Measurements from ENCODE around the gene STX1B. TPM values are rescaled to one million over a fixed set of nuclear protein-coding genes. Genes with fewer than 3 reads are reported as not detected.
A peak's percentile ranks its signal among the peaks of the same experiment; 100 is the strongest.

STX1B gene
- total and polyA plus RNA-seq, 5 experiments from 2014 or later: 0.07 to 3.9 (median 1.7) TPM; not detected in 1

DNA sequence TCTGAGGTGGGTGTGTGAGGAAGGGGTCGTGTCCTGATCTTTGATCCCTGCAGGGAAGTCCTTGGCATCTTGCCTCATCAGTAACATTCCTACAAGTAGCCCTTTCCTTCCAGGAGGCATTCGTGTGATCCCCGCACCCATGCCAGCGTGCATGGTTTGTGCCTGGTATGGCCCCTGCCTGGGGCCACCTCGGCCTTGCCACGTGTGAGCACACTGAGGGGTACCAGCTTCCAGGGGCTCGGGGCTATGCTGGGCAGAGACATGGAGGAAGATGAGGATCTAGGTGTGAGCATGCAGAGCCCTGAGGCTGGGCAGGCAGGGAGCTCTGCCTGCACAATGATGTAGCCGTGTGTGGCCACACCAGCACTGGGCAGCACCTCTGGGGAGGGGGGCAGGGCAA lies 19.4 kb downstream of the STX1B start:
- Mint-ChIP-seq H3K27me3 (no peaks in the 10 kb centered on the region), H3K36me3 (no peaks in the 10 kb centered on the region), H3K4me3 (no peak overlapping the region), H3K4me1 (peaks cover 0 to 4% (median under 1%) of the 10 kb centered on the region in 4 donors), H3K27ac (no peak overlapping the region), H3K9me3 (no peaks in the 10 kb centered on the region)
- POLR2A ChIA-PET: no interaction called here
- DNase-seq (no peak), ATAC-seq (no peak)

DNA sequence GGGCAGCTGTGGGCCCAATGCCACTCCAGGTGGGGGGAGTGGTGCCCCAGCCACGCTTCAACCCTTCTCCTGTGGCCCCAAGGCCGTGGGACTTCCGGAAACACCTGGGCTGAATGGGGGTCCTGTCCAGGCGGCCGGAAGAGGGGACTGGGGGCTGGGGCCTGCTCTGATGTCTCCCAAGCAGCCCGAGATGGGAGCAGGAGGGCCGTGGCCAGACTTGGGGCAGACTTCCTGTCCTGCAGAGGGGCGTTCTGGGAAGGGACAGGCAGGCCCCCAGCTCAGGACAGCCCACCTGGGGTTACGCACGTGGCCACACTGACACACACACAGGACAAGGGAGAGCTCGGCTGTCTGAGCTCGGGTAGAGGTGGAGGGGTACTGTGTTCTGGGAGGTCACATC lies 20.3 kb downstream of the STX1B start:
- Mint-ChIP-seq H3K4me1 (peaks cover 0 to 4% (median 2%) of the 10 kb centered on the region in 4 donors), H3K27ac (no peak overlapping the region)

DNA sequence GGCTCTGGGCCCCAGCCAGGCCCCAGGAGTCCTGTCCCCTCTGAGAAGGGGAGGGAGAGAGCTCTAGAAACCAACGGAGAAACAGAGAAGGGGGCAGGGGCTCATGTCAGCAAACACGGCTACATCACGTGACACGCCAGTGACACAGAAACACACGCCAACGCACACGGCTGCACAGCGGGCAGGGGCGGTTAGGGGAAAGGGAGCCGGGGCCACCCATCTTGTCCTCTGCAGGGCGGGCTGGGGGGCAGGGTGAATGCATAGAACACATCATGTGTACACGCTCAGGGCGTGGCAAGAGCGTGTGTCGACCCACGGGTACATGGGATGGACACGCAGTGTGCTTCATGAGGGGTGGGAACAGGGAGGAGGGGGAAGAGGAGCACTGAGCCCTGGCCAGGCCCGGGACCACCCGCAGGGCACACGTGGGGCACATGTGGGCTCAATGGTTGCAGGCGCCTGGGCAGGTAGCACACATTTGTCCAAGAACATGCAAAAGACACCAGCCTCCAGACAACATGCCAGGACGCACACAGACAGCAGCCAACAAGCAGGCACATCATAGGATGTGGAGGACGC lies 20.9 kb downstream of the STX1B start:
- Mint-ChIP-seq H3K9me3 (no peaks in the 10 kb centered on the region), H3K27ac (no peak overlapping the region), H3K4me1 (peaks cover 0 to 3% (median 2%) of the 10 kb centered on the region in 4 donors), H3K27me3 (no peaks in the 10 kb centered on the region), H3K36me3 (no peaks in the 10 kb centered on the region), H3K4me3 (no peak overlapping the region)
- DNase-seq: no peak
- no peak for ATAC-seq
- POLR2A ChIA-PET: interaction anchor here (0.6 kb wide), 1 partner anchor 79 kb away, joined by 4 read pairs; no protein-coding TSS in a partner anchor

More for the DNA sequence above, 20.3 kb downstream of the STX1B start:
- no peak overlapping the region for H3K4me3 Mint-ChIP-seq
- no peak for DNase-seq
- no peaks in the 10 kb centered on the region for H3K27me3 Mint-ChIP-seq
- no peak for ATAC-seq
- no peaks in the 10 kb centered on the region for H3K9me3 Mint-ChIP-seq
- no peaks in the 10 kb centered on the region for H3K36me3 Mint-ChIP-seq
- POLR2A ChIA-PET: no interaction called here

DNA sequence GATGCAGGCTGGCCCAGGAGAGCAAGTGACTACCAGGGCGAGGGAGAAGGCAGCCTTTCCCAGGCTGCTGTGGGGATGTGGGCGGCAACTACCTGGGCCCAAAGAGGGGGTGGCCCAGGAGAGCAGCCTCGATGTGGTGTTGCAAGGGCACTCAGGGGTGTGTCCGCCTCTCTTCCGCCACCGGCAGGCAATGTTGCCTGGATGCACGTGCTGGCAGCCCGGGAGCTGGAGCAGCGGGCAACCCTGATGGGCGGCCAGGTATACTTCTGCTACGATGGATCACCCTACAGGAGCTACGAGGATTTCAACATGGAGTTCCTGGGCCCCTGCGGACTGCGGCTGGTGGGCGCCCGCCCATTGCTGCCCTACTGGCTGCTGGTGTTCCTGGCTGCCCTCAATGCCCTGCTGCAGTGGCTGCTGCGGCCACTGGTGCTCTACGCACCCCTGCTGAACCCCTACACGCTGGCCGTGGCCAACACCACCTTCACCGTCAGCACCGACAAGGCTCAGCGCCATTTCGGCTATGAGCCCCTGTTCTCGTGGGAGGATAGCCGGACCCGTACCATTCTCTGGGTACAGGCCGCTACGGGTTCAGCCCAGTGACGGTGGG lies 22.8 kb downstream of the STX1B start:
- Mint-ChIP-seq H3K4me1 (peaks cover 0 to 4% (median 1%) of the 10 kb centered on the region in 4 donors), H3K27ac (peak overlapping the region in 1 of 10 donors; percentile 37), H3K4me3 (no peak overlapping the region), H3K9me3 (no peaks in the 10 kb centered on the region), H3K36me3 (peaks cover 0 to 8% (median 0%) of the 10 kb centered on the region in 3 donors), H3K27me3 (no peaks in the 10 kb centered on the region)
- DNase-seq: no peak
- POLR2A ChIA-PET: no interaction called here
- no peak for ATAC-seq

DNA sequence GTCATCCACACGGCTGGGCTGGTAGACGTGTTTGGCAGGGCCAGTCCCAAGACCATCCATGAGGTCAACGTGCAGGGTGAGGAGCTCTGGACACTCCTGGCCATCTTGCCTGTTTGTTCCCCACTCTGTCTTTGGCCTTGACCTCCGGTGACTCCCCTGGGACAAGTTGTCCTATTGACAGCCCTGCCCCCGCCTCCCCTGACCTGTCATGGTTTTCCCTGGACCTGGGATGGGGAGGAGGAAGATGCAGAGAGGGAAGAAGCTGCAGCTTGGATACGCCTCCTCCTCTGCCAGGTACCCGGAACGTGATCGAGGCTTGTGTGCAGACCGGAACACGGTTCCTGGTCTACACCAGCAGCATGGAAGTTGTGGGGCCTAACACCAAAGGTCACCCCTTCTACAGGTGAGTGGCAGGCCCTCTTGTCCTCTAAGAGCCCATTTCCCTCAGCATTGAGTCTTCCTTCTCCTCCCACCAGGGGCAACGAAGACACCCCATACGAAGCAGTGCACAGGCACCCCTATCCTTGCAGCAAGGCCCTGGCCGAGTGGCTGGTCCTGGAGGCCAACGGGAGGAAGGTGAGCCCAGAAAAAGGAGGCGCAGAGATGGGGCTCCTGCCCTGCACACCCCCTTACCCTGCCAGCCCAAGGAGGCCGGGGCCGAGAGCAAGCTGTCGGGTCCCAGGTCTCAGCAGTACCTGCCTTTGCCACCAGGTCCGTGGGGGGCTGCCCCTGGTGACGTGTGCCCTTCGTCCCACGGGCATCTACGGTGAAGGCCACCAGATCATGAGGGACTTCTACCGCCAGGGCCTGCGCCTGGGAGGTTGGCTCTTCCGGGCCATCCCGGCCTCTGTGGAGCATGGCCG lies 24.1 kb downstream of the STX1B start:
- DNase-seq: no peak
- H3K27ac Mint-ChIP-seq: peak overlapping the region in 1 of 10 donors; percentile 46
- POLR2A ChIA-PET: interaction anchor here (0.6 to 1.7 kb wide), 2 partner anchors 9 to 156 kb away, joined by 3 to 6 read pairs; no protein-coding TSS in a partner anchor

DNA sequence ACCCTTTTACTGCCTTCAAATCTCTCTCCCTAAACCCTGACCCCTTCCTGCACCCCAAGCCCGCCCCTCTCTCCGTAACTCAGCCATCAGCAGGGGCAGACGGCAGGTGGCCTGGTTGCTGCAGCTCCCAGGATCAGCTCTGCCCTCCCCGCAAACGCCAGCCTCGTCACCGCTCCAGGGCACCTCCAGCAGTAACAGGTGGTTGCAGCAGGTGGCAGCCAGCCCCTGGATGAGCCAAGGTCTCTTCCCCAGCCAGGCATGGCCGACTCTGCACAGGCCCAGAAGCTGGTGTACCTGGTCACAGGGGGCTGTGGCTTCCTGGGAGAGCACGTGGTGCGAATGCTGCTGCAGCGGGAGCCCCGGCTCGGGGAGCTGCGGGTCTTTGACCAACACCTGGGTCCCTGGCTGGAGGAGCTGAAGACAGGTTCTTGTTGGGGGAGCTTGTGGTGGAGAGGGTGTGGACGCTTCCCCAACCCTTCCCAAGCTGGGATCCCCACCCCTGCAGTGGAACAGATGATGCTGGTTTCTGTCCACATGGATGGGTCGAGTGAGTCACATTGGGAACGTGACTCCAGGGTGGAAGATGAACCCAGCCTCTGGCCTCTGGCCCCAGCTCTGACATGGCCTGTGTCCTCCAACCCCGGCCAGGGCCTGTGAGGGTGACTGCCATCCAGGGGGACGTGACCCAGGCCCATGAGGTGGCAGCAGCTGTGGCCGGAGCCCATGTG lies 24.9 kb downstream of the STX1B start:
- peak overlapping the region in 1 of 10 donors; percentile 49 for H3K27ac Mint-ChIP-seq
- POLR2A ChIA-PET: interaction anchor here (0.6 to 1.7 kb wide), 5 partner anchors 8 to 187 kb away, joined by 3 to 6 read pairs (median 3); partner anchors contain the start of genes ZNF646 and ZNF668
- H3K4me1 Mint-ChIP-seq: peaks cover 0 to 4% (median 1%) of the 10 kb centered on the region in 4 donors
- H3K4me3 Mint-ChIP-seq: no peak overlapping the region
- DNase-seq: no peak
- no peaks in the 10 kb centered on the region for H3K9me3 Mint-ChIP-seq
- ATAC-seq: peak in 1 of 2 donors; percentile 29
- no peaks in the 10 kb centered on the region for H3K27me3 Mint-ChIP-seq
- peaks cover 0 to 25% (median 2%) of the 10 kb centered on the region in 3 donors for H3K36me3 Mint-ChIP-seq

More for the DNA sequence above, 24.1 kb downstream of the STX1B start:
- peaks cover 0 to 18% (median 2%) of the 10 kb centered on the region in 3 donors for H3K36me3 Mint-ChIP-seq
- H3K27me3 Mint-ChIP-seq: no peaks in the 10 kb centered on the region
- H3K4me3 Mint-ChIP-seq: no peak overlapping the region
- peaks cover 0 to 4% (median 2%) of the 10 kb centered on the region in 4 donors for H3K4me1 Mint-ChIP-seq
- ATAC-seq: no peak
- H3K9me3 Mint-ChIP-seq: no peaks in the 10 kb centered on the region

DNA sequence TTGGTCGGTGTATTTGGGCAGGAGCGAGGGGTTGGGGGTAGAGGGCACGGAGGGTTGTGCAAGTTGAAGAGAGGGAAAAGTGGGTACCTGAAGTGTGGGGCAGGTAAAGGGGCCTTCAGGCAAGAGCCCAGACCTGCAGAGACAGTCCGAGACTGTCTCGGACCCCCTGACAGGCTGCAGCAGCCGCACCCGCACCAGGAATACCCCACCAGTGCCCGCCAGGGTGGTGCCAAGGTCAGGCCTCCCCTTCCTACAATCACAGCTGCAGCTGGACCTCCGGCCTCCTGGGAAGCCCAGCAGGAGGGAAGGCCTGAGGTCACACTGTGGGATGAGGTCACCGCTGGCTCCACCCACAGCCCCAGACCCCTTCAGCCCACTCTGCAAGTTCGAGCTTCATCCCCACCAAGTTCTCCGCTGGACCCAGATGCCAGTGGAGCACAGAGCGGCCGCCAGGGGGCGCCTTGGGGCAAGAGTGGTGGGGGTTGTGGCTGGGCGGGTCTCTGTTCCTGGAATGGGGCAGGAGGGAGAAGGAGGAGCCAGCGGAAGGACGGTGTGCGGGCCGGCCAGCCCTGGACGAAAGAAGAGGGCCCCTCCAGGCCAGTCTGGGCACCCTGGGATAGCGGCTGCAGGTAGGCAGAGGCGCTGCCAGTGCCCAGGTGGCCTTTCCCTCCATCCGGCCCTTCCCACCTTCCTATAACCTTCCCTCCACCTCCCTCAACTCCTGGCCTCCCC lies 25.6 kb downstream of the STX1B start, which contains the start of gene HSD3B7:
Gene HSD3B7 (plus strand): TSS at position 539 of the 732 bp plus-strand sequence. CDS start 452 bp downstream, outside the sequence.
- H3K27me3 Mint-ChIP-seq: no peaks in the 10 kb centered on the region
- H3K27ac Mint-ChIP-seq: peak within 1 kb of the TSS in 1 of 10 donors; percentile 49
- peaks cover 0 to 4% (median 1%) of the 10 kb centered on the region in 4 donors for H3K4me1 Mint-ChIP-seq
- peak; percentile 51 to 87 (median 75) for DNase-seq
- H3K36me3 Mint-ChIP-seq: peaks cover 0 to 32% (median 4%) of the 10 kb centered on the region in 3 donors
- H3K4me3 Mint-ChIP-seq: no peak within 1 kb of the TSS
- peak; percentile 75 to 90 for ATAC-seq
- POLR2A ChIA-PET: interaction anchor here (0.5 to 1.9 kb wide), 8 partner anchors 9 to 460 kb away, joined by 3 to 6 read pairs (median 4); partner anchors contain the start of genes ZNF646 and ZNF668
- no peaks in the 10 kb centered on the region for H3K9me3 Mint-ChIP-seq

DNA sequence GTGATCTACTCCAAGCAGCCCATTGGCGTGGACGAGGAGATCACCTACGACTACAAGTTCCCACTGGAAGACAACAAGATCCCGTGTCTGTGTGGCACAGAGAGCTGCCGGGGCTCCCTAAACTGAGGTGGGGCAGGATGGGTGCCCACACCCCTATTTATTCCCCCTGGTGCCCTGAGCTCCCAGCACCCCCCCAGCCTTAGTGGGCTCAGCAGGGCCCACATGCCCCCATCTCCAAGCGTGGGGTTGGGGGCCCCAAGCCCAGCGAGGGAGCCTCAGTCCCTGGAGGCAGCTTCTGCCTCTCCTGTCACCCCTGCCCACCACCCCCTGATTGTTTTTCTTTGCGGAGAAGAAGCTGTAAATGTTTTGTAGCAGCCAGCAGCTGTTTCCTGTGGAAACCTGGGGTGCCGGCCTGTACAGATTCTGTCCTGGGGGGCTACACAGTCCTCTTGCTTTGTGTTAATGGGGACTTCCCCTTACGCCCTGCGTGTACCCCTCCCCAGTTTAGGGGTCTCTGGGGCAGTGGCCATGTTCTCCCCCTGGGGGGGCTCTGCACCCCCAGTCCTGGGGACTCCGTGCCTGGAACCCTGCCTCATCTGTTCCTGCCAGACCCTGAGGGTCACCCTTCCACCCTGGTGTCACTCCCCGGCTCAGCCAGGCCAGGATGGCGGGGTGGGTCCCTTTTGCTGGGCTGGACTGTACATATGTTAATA lies 26.4 kb downstream of the STX1B start:
- no peak overlapping the region for H3K27ac Mint-ChIP-seq
- peaks cover 0 to 32% (median 4%) of the 10 kb centered on the region in 3 donors for H3K36me3 Mint-ChIP-seq
- peaks cover 0 to 4% (median 1%) of the 10 kb centered on the region in 4 donors for H3K4me1 Mint-ChIP-seq
- no peaks in the 10 kb centered on the region for H3K27me3 Mint-ChIP-seq
- no peaks in the 10 kb centered on the region for H3K9me3 Mint-ChIP-seq
- POLR2A ChIA-PET: interaction anchor here (0.5 to 1.9 kb wide), 5 partner anchors 10 to 461 kb away, joined by 3 to 5 read pairs (median 4); no protein-coding TSS in a partner anchor
- DNase-seq (no peak), ATAC-seq (peak in 1 of 2 donors; percentile 9)
- no peak overlapping the region for H3K4me3 Mint-ChIP-seq

DNA sequence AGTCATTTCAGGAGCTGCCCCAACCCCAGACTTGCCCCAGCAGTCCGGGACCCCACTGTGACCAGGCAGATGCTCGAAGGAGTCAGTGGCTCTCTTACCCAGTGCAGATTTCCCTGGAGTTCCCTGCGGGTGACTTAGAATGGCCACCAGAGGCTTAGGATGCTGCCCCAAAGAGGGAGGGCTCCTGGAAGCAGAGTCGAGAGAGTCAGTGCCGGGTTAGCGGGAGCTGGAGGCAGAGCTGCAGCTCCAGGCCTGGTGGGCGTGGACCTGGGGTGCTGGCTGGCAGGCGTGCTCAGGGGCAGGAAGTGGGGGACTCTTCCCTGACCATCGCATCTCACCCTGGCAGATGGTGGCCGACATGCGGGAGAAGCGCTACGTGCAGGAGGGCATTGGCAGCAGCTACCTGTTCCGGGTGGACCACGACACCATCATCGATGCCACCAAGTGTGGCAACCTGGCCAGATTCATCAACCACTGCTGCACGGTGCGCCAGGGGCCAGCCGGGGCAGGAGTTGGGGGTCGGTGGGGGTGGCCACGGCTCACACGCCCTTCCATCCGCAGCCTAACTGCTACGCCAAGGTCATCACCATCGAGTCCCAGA lies 27.0 kb downstream of the STX1B start:
- Mint-ChIP-seq H3K4me1 (peaks cover 0 to 4% (median 2%) of the 10 kb centered on the region in 4 donors), H3K36me3 (peaks cover 0 to 38% (median 7%) of the 10 kb centered on the region in 3 donors), H3K27me3 (no peaks in the 10 kb centered on the region), H3K27ac (no peak overlapping the region), H3K9me3 (no peaks in the 10 kb centered on the region), H3K4me3 (no peak overlapping the region)
- POLR2A ChIA-PET: interaction anchor here (0.7 to 1.9 kb wide), 3 partner anchors 159 to 884 kb away, joined by 3 to 4 read pairs (median 3); partner anchors contain the start of gene ZNF843
- ATAC-seq (no peak), DNase-seq (no peak)

DNA sequence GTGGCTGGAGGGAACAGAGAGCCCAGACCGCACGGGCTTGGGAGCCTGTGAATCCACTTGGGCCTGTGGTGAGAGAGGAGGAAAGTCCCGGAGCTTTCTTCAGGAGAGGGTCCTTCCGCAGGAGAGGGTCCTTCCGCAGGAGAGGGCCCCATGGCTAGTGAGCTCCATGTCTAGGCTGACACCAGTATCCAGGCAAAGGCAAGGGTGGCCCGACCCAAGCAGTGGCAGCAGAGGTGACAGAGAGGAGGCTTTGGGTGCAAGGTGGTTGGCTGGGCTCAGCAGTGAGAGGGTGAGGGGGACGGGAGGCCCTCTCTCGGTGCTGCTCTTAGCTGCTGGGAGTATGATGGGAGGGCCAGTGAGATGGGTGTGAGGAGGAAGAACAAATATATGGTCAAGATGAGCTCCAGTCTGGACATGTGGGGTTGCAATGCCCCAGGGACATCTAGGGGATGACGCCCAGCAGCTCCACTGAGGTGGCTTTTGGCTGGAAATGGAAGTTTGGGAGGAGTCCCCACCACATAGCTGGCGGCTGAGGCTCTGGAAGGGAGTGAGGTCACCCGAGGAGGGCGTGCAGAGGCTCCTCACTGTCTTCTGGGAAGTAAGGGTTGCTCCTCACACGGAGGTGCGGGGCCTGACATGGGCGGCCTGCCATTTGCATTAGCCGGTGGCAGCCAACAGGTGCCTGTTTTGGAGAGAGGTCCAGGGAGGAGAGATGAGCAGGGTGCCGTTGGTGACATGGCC lies 27.7 kb downstream of the STX1B start:
- Mint-ChIP-seq H3K4me3 (no peak overlapping the region), H3K4me1 (peaks cover 0 to 6% (median 2%) of the 10 kb centered on the region in 4 donors), H3K27me3 (no peaks in the 10 kb centered on the region), H3K36me3 (peaks cover 0 to 42% (median 7%) of the 10 kb centered on the region in 3 donors), H3K27ac (peak overlapping the region in 4 of 10 donors; percentile 40 to 76 (median 70)), H3K9me3 (no peaks in the 10 kb centered on the region)
- DNase-seq (no peak), ATAC-seq (no peak)
- POLR2A ChIA-PET: interaction anchor here (0.7 to 1.9 kb wide), 3 partner anchors 159 to 885 kb away, joined by 3 to 4 read pairs (median 3); partner anchors contain the start of gene ZNF843
